GM20431 (cell line): ENCODE data around the gene MBD3L5.
"Not testable (repeated sequence)": the region's sequence is repeated elsewhere in the genome, so short reads cannot be mapped to it uniquely, and the experiment has no call there.

ENCODE experiments used
- in situ Hi-C: fragments of 300-500 bp; cut with MseI, MboI; formaldehyde crosslinking; loops from one replicate; pipeline ENCODE4 v1.15.0; 2020; ENCODE audit warnings: low sequenced_read_pairs; ENCODE audit not compliant: unreplicated experiment

MBD3L5 gene

GRCh38 chr19:7049021-7049420, 18.6 kb downstream of the MBD3L5 start, which contains the start of gene MBD3L2:
MBD3L2 (plus strand) TSS chr19:7049321; CDS start chr19:7049374, 53 bp downstream.
- in situ Hi-C loops: not testable (repeated sequence)

DNA sequence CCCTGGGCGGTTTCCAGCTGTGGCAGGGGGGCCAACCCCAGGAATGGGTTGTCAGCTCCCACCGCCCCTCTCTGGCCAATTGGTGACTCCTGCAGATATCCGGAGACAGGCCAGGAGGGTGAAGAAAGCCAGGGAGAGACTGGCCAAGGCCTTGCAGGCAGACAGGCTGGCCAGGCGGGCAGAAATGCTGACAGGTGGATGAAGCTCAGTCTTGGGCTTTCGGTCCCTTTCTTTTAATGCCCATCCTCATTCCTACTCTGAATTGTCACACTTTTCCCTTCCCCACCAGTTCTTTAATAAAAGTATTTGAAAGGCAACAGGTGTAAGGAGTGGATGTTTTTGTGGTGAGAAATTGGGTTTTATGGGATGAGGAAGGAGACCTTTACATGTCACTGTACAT, 21.0 kb downstream of the MBD3L5 start:
- in situ Hi-C loops: not testable (repeated sequence)

DNA sequence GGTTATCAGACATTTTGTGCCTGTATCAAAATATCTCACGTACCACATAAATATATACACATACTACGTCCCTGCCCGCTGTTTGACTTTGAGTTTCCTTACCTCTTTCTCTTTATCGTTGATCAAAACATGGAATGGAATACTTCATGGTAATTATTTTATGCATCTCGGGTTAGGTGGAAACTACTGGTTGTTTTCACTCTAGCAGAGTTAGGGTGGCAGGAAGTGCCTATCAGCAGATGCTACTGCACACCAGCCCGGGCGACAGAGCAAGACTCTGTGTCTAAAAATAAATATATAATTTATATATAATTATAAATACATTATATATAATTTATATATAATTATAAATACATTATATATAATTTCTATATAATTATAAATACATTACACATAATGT, 22.5 kb downstream of the MBD3L5 start:
- in situ Hi-C loops: not testable (repeated sequence)

- in situ Hi-C loops: not testable (repeated sequence)
Measured at GRCh38 chr19:7054635-7055368, 24.4 kb downstream of the MBD3L5 start.

- in situ Hi-C loops: not testable (repeated sequence)
Measured at GRCh38 chr19:7055679-7056078, 25.3 kb downstream of the MBD3L5 start.

DNA sequence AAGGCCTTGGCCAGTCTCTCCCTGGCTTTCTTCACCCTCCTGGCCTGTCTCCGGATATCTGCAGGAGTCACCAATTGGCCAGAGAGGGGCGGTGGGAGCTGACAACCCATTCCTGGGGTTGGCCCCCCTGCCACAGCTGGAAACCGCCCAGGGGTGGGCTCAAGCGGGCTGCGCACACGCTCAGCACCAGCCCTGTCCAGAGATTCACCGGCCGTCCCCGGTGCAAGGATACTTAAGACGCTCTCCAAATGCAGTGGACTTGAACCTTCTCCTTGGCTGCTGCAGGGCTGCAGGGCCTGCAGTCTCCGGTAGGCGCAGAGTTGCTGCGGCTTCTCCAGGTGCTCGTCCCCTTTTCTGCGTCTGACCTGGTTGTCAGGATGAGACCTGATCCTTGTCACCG, 26.0 kb downstream of the MBD3L5 start:
- in situ Hi-C loops: not testable (repeated sequence)

- in situ Hi-C loops: not testable (repeated sequence)
Measured at GRCh38 chr19:7058576-7058975, 28.2 kb downstream of the MBD3L5 start, which contains the start of gene MBD3L3. MBD3L3 (minus strand) TSS chr19:7058676; CDS start chr19:7058605, 71 bp downstream.

- in situ Hi-C loops: not testable (repeated sequence)
Measured at GRCh38 chr19:7059977-7060376, 29.6 kb downstream of the MBD3L5 start.

GRCh38 chr19:7063339-7063738, 33.0 kb downstream of the MBD3L5 start:
- in situ Hi-C loops: no loop called here

GRCh38 chr19:7063764-7064418, 33.5 kb downstream of the MBD3L5 start:
- in situ Hi-C loops: no loop called here

DNA sequence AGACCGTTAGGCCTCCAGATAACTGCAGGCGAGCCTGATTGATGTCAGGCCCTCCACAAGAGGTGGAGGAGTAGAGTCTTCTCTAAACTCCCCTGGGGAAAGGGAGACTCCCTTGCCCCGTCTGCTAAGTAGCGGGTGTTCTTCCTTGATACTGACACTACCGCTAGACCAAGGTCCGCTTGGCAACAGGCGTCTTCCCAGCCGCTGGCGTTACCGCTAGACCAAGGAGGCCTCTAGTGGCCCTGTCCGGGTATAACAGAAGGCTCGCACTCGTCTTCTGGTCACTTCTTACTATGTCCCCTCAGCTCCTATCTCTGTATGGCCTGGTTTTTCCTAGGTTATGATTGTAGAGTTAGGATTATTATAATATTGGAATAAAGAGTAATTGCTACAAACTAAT, 36.7 kb downstream of the MBD3L5 start:
- in situ Hi-C loops: not testable (repeated sequence)

- in situ Hi-C loops: no loop called here
Measured at GRCh38 chr19:7067716-7068115, 37.3 kb downstream of the MBD3L5 start.

DNA sequence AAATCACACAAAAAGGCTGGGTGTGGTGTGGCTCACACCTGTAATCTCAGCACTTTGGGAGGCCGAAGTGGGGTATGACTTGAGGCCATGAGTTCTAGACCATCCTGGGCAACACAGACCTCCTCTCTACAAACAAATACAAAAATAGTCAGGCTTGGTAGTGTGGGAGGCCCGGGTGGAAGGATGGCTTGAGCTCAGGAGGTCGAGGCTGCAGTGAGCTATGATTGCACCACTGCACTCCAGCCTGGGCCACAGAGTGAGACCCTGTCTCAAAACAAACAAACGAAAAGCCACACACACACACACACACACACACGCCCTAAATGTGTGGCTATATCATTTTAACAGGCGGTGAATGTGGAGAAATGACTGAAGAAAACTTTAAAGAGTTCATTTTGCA, 38.2 kb downstream of the MBD3L5 start:
- in situ Hi-C loops: no loop called here

- in situ Hi-C loops: no loop called here
Measured at GRCh38 chr19:7069042-7069903, 38.9 kb downstream of the MBD3L5 start, which contains the start of gene ZNF557. ZNF557 (plus strand) TSS chr19:7069703; CDS start chr19:7075075, 5,372 bp downstream.

GRCh38 chr19:7069904-7070226, 39.5 kb downstream of the MBD3L5 start:
- in situ Hi-C loops: no loop called here

DNA sequence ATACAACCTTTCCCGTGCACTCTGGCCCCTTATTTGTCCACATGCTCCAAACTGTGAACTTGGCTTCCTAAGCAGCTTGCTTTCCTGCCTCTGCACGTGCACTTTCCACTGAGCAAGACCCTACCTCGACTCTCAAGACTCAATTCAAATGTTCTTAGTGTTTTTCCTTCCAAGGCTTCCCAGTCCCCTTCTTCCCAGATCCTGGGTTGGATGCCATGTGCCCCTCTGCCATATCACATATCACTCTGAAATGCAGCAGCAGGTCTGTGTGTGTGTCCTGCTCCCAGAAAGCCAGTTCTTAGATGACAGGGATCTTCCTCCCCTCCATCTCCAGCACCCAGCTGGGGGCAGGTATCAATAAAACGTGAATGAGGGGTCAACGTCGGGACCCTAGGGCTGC, 42.2 kb downstream of the MBD3L5 start:
- in situ Hi-C loops: no loop called here

DNA sequence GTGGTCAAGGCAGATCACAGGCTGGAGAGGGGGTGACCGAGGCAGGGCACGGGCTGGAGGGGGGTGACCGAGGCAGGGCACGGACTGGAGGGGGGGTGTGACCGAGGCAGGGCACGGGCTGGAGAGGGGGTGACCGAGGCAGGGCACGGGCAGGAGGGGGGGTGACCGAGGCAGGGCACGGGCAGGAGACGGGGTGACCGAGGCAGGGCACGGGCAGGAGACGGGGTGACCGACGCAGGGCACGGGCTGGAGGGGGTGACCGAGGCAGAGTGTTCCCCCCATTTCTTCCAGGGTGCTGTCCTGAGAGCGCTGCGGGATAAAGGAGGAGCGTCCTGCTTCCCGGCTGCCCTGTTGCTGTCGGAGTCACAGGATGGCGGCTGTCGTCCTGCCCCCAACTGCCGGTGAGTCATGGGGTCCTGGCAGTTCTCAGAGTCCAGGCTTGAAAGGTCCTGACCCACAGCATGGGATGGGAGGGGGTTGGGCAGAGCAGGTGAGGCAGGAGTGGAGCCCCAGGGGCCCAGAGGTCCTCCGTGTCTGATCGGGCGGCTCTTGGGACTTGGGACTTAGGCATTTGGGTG, 44.4 kb downstream of the MBD3L5 start:
- in situ Hi-C loops: no loop called here

DNA sequence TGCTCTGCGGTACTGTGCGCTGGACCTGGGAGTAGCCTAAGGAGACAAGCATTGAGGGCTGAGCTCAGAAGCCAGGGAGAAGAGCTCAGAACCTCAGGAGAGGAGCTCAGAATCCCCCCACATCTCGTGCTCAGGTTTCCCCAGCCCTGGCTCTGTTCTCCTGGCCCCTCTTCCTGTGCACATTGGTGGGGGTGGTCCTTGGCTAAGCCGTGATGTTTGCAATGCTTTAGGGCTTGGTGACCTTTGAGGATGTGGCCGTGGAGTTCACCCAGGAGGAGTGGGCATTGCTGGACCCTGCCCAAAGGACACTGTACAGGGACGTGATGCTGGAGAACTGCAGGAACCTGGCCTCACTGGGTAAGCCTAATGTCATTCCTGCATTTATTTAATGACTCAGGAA, 45.8 kb downstream of the MBD3L5 start:
- in situ Hi-C loops: no loop called here

DNA sequence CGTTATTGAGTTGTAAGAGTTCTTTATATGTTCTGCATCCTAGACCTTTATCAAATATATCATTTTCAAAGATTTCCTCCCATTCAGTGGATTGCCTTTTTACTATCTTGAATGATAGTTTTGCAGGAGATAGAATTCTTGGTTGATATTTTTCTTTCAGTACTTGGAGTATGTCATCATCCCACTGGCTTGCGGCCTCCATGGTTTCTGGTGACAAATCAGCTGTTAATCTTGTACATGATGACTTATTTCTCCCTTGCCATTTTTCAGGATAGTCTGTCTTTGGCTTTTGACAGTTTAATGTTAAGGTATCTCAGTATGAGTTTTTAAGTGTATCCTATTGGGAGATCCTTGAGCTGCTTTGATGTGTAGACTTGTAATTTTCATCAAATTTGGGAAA, 47.6 kb downstream of the MBD3L5 start:
- in situ Hi-C loops: no loop called here
